Ureter (tissue), 1 donor: ENCODE data around the gene SLC22A13. TPM values are rescaled to one million over a fixed set of nuclear protein-coding genes. Genes with fewer than 3 reads are reported as not detected.
"Not testable (repeated sequence)": the region's sequence is repeated elsewhere in the genome, so short reads cannot be mapped to it uniquely, and the experiment has no call there.

ENCODE experiments used
- DNase-seq: peaks from one replicate; pipeline ENCODE4 v3.0.0-alpha.2; 2020; ENCODE audit warnings: low spot score
- total RNA-seq: library from RNA; stranded (reverse); gene quantifications from one replicate; pipeline ENCODE4 v1.2.4, GENCODE V29; 2023
- donor health status: DM: yes; HTN: yes; CAD: no.

The SLC22A13 gene, protein sequence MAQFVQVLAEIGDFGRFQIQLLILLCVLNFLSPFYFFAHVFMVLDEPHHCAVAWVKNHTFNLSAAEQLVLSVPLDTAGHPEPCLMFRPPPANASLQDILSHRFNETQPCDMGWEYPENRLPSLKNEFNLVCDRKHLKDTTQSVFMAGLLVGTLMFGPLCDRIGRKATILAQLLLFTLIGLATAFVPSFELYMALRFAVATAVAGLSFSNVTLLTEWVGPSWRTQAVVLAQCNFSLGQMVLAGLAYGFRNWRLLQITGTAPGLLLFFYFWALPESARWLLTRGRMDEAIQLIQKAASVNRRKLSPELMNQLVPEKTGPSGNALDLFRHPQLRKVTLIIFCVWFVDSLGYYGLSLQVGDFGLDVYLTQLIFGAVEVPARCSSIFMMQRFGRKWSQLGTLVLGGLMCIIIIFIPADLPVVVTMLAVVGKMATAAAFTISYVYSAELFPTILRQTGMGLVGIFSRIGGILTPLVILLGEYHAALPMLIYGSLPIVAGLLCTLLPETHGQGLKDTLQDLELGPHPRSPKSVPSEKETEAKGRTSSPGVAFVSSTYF
- total RNA-seq = 0.68 TPM

DNA sequence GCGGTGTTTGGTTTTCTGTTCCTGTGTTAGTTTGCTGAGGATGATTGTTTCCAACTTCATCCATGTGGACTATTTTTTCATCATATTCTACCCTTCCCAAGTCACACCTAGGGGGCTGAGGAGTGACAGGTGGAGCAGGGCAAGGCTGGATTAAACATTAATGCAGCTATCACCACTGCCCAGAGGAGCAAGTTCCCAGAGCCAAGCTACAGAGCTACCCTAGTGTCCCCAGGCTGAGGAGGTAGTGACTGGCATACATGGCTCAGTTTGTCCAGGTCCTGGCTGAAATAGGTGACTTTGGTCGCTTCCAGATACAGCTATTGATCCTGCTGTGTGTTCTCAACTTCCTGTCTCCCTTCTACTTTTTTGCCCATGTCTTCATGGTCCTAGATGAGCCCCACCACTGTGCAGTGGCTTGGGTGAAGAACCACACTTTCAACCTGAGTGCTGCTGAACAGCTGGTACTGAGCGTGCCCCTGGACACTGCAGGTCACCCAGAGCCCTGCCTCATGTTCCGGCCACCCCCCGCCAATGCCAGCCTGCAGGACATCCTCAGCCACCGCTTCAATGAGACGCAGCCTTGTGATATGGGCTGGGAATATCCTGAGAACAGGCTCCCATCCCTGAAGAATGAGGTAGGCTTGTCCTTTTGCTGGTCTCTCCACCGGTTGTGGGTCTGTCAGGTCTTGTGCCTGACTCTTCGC, at the start of gene SLC22A13:
TSS of gene SLC22A13 (plus strand) at position 209 of the 704 bp plus-strand sequence. CDS start at position 258, 49 bp downstream.
- no peak for DNase-seq

DNA sequence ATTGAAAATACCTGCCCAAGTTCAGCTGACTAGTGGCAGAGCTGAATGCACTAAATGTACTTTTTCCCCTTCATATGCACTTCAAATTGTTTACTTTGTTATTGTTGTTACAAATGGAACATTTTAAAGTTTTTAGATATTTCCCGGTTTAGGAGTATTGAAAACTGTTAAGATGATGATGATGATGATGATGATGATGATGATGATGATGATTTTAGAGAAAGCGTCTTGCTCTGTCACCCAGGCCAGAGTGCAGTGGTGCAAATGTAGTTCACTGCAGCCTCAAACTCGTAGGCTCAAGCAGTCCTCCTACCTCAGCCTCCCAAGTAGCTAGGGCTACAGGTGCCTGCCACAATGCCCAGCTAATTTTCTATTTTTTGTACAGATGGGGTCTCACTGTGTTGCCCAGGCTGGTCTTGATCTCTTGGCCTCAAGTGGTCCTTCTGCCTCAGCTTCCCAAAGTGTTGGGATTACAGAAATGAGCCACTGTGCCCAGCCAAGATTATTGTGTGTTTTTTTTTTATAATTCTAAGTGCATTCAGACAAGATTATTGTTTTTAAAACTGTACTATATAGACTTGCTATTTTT, 45.9 kb upstream of the SLC22A13 start:
- DNase-seq = no peak

DNA sequence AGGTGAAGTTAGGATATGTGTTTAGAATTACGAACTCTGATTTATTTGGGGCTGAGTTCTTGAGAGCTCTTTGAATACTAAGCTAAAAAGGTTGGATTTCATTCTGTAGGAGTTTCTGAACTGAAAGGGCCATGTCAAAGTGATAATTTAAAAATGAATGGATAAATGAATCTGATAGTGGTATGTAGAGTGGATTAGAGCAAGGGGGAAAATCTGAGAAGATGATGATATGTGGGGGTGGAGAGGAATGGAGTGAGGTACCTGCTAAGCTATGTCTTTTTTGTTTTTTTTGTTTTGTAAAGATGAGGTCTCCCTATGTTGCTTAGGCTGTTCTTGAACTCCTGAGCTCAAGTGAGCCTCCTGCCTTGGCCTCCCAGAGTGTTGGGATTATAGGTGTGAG, 44.6 kb upstream of the SLC22A13 start:
- DNase-seq = no peak

DNA sequence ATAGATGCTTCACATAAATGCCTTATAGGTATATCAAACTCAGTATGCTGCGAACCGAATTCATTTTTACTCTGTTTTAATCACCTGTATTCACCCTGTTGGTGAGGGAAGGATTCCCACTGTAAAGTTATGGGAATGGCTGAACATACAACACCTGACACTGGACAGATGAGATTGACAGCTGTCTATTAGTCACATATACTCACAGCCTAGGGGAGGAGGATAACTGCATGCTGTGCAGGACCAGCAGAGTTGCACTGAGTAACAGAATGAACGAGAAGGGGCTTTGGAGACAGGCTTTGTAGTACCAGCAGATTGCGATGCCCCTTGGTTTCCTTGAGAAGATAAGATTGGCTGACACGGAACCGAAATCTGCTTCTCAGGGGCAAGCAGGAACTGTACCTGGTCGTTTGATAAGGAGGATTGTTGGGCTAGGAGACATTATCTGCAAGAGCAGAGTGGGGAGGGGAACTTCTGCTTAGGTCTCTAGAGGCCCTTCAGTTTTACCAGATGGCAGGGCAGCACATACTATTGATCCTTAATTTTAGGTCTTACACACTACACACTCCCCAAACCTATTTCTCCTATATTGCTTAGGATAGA, 43.5 kb upstream of the SLC22A13 start:
- DNase-seq = no peak

DNA sequence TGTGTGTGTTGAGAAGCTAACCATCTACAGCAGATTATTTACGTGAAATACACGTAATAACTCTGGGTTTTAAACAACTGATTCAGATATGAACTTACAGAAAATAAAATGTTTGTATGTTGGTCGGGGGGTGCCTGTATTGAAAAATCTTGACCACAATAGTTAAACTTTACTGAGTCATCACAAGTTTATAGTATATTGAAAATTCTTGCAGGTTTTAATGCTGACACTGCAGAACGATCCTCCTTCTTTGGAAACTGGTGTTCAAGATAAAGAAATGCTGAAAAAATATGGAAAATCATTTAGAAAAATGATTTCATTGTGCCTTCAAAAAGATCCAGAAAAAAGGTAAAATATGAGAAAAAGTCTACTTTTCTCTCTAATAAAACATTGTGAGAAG, 41.3 kb upstream of the SLC22A13 start:
- DNase-seq = no peak

DNA sequence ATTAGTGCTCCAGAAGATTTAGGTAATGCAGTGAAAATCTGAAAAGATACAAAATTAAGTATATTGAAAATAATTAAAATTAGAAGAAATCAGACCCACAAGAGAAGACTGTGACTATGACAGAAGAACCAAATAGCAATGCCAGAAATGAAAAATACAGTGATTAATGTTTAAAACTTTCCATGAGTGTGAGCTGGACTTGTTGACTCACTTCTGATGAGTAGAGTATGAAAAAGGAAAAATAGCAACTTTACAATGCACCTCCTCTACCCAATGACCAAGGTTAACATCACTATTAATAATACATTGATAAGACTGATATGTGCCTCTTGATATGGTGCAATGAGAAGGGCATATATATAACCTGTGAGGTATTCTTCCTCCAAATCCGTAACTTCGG, 39.3 kb upstream of the SLC22A13 start:
- no peak for DNase-seq

DNA sequence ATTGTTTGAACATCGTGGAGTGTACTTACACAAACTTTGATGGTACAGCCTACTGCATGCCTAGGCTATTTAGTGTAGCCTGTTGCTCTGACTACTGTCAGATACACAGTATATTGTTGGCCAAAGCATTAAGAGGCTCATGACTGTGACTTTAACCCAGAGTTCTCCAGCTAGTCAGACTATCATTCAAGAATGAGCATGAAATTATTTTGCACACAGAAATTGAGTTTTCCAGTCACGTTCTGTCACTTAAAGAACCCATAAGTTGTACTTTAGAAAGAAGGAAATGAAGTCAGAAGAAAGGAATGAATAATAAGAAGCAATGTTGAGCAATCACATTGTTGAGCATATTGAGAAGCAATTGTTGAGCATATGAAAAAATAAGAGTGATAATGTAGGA, 37.6 kb upstream of the SLC22A13 start:
- DNase-seq = no peak

DNA sequence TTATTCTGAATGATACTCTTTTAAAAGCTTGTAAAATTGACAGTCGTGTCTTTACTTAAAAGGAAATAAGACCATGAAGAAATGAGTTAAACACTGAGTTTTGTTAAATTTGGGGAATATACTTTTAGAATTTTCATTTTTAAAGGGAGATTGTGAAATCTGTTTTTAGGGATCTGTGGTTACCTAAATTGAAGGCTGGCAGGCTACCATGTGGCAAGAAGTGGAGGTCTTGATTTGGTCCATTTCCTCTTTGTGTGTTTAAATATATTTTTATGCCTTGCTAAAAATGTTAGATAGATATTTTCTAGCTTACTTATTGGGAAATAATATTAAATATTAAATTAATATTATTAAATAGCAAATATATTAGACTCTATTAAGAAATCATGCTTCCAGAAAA, 36.6 kb upstream of the SLC22A13 start:
- no peak for DNase-seq

DNA sequence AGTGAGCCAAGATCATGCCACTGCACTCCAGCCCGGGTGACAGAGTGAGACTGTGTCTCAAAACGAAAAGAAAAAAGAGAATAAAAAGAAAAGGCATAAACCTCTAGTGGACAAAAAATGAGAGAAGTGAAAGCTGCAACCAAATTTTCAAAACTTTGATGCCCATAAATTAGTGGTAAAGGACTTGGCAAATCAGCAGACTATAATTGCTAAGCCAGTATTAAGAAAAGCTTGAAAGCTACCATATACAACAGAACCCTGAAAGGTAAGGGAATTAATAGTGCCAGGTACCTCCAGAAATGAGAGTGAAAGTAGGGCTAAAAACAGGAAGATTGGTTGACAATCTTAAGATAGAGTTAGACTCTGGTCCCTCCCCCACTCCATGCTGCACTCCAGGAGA, 32.9 kb upstream of the SLC22A13 start:
- no peak for DNase-seq

DNA sequence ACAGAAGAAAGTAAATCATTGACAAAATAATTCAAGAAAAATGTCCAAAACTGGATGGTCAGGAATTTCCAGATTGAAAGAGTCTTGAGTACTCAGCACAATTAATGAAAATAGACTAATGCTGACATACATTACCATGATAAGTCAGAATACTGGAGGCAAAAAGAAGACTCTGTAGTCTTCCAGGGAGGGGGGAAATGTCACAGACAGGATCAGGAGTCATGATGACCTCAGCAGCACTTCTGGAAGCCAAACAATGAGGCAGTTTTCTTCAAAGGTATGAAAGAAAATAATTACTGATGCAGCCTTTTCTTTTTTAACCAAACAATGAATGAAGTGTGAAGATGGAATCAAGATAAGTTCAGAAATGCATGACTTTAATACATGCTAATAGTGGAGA, 30.1 kb upstream of the SLC22A13 start:
- no peak for DNase-seq

DNA sequence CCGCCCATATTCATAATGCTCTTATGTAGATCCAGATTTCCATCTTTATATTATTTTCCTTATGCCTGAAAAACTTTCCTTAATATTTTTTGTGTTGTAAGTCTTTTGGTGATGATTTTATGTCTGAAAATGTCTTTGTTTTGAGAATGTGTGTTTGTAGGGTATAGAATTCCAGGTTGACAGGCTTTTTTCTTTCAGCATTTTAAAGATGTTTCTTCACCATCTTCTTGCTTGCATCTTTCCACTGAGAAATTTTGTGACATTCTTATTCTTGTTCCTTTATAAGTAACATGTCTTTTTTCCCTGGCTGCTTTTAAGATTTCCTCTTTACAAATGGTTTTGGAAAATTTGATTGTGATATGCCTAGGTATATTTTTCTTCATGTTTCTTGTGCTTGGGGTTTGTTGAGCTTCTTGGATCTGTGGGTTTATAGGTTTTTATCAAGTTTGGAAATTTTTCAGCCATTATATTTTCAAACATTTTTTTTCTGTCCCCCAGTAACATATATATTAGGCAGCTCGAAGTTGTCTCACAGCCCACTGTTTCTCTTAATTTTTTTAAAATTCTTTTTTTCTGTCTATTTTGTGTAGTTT, 27.1 kb upstream of the SLC22A13 start:
- no peak for DNase-seq

DNA sequence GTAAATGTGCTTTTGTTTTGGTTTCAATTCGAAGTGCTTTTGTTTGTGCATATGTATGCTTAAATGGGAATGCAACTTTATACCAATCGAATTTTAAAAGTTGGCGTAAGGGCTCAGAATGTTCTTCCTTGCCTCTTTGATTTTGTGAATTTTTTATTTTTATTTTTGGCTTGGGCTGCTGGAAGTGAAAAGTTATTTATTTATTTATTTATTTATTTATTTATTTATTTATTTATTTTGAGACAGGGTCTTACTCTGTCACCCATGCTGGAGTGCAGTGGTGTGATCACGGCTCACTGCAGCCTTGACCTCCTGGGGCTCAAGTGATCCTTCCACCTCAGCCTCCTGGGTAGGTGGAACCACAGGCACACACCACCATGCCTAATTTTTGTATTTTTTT, 22.8 kb upstream of the SLC22A13 start:
- DNase-seq = not testable (repeated sequence)

DNA sequence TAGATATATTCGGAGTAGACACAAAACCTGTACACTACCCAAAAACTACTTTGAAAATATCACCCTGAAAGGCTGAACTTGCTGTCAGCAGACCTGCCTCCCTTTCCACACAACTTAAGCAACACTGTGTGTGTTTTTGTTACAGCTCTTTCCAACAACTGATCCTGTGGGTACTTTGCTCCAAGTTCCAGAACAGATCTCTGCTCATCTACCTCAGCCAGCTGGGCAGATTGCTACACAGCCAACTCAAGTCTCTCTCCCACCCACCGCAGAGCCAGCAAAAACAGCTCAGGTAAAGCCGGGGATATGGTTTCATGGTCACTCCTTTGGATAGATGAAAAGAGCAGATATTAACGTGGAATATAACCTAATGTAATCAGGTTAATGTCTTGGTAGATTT, 19.7 kb upstream of the SLC22A13 start:
- no peak for DNase-seq

DNA sequence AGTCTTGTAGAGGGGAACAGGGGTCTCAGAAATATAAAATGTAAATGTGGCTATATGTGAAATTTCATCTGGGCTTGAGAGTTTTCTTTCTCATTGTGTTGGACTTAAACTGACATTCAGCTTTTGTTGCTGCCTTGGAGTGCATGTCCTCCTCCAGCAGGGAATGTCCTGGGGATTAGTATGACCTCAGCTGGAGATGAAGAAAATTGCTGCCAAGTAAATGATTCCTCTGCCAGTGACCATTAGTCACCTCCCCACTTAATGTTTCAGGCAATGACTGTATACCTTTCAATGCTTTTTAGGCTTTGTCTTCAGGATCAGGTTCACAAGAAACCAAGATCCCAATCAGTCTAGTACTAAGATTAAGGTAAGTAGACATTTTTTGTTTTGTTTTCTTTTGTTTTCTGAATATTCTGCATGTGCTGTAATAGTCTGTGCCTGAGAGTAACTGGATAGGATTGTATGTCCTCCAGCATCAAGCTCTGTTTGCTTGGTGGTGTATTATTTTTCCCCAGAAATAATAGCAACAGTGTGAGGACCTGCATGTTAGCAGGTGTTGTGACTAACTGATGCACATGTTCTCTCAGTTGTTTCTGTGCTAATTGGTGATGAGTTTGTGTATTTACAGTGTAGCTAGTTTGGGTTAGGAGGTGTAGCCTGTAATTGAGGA, 18.1 kb upstream of the SLC22A13 start:
- no peak for DNase-seq

DNA sequence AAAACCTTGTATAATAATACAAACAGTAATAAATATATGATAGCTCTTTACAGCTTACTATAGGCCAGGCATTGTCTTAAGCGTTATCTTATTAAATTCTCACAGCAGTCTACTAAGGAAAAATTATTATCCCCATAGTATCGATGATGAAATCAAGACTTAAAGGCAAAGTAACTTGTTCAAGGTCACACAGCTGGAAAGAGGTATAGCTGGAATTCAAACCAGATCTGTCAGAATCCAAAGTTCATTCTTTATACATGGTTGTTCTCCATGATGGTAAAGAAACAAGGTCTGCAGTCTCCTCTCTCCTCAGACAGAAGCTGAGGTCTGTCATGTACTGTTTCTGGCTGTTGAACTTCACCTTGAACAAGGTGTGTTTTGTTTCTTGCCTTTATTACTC, 15.4 kb upstream of the SLC22A13 start:
- no peak for DNase-seq

DNA sequence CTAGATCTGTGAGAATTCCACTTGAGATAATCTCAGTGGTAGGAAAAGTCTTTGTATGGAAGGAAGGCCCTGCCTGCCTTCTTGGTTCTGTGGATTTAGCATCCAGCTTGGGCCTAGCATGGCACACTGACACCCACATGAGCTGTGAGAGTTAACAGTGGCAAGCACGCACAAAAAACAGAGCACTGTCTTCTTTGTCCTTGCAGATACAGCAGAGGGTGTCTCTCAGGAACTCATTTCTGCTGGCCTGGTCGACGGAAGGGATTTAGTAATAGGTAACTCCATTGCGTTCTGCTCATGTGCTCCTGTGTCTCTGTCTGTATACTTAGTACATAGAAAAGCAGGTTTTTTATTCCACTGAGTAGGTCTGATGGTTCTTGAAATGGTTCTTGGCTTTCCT, 14.4 kb upstream of the SLC22A13 start:
- DNase-seq = no peak

DNA sequence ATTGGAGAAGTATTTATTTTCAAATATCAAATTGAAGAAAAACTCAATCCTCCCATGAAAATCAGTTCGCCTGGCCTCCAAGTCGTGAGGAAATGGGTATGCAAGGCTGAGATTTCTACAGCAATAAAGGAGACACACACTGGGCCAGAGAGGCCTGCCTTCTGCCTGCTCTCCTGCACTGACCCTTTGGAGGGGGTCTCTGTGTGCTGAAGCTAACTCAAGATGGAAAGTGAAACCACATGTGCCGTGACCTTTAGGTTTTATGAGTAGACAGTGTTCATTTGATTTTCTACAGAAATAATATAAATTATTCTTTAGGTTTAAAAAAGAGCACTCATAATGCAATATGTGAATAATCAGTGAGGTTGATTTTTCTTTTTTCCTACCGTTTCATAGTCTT, 11.9 kb upstream of the SLC22A13 start:
- DNase-seq = no peak

DNA sequence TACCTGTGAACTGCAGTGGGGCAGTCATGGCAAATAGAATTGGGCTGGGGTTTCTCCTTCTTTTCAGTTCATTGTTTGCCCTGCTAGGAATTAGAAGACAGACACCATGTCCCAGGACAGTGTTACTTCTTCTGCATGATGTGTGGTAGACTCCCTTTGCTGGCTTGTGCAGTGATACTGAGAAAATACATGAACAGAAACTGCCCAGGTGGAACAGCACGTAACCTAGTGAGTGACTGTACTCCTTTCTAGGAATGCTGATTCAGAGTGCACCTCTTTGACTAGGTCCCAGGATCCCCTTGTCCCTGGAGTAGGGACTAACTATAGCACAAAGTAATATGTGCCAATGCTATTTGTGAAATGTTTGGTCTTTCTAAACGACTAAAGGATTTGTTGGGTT, 10.7 kb upstream of the SLC22A13 start:
- no peak for DNase-seq

DNA sequence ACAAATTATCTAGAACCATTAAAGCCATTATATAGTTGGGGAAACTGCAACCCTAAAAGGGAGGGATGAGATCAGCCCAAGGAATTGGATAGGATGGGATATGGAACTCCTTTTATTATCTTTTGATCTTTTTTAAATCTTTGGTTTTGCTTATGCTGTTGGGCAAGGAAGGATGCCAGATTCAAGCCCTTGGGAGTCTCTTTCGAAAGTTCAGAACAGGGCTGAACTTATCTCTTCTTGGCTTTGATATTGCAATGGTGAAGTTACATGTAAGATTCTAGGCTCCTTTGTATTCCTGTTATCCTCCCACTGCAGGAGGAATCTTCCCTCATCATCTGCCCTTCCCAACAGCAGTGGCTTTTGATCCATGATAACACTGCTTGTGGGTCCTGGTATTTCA, 10.0 kb upstream of the SLC22A13 start:
- no peak for DNase-seq

DNA sequence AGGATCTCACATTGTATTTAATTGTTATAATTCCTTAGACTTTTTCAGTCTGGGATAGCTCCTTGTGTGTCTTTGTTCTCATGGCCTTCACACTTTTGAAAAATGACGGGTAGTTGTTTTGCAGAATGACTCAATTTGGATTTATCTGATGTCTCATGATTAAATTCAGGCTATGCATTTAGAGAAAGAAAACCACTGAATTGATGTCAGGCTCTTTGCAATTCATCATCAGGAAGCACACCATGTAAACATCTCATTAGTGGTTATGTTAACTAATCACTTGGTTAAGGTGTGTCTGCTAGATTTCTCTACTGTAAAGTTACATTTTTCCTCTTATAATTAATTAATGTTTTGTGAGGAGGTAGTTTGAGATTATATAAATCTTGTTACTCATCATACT, 8.0 kb upstream of the SLC22A13 start:
- no peak for DNase-seq

DNA sequence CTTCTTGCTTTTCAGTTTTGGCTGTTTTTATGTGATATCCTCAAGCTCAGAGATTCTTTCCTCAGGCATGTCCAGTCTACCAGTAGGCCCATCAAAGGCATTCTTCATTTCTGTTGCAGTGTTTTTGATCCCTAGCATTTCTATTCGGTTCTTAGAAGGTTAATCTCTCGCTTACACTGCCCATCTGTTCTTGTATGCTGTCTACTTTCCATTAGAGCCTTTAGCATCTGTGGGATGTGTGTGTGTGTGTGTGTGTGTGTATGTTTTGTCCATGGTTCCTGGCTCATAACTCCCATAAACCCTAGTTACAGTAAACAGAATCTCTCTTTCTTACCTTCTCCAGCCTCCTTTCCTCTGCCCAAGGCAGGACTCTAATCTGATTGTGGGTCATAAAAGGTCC, 5.1 kb upstream of the SLC22A13 start:
- DNase-seq = no peak
